HepG2 (cell line): ENCODE results near the gene ZDHHC11. TPM values are rescaled to one million over a fixed set of nuclear protein-coding genes. Genes with fewer than 3 reads are reported as not detected.
A peak's percentile ranks its signal among the peaks of the same experiment; 100 is the strongest.

Experiments
- BCL3 ChIP-seq: sonication (generic); formaldehyde crosslinking; IDR thresholded peaks from 2 replicates; pipeline ENCODE4 v1.5.1; 2020; ENCODE audit warnings: mild to moderate bottlenecking, missing genetic modification reagents, moderate library complexity
- DRAP1 ChIP-seq: IDR thresholded peaks from 2 replicates; pipeline ENCODE4 v1.6.1; 2016; ENCODE audit warnings: missing genetic modification reagents, missing compliant biosample characterization
- ETV5 ChIP-seq: IDR thresholded peaks from 2 replicates; pipeline ENCODE4 v1.6.1; 2018; ENCODE audit warnings: missing biosample characterization, missing genetic modification reagents, inconsistent platforms, borderline replicate concordance
- FUBP1 ChIP-seq: sonication (generic); formaldehyde crosslinking; IDR thresholded peaks from 2 replicates; pipeline ENCODE4 v1.5.1; 2020; ENCODE audit warnings: missing genetic modification reagents, mild to moderate bottlenecking, borderline replicate concordance
- GABPA ChIP-seq, 2 experiments: IDR thresholded peaks; 2 replicates each; pipeline ENCODE4 v1.6.1; 2011 to 2016; ENCODE audit warnings: low read depth in 2 of 2, low read length in 1 of 2, missing biosample characterization in 1 of 2, missing genetic modification characterization in 1 of 2
- GLI4 ChIP-seq: sonication (generic); formaldehyde crosslinking; IDR thresholded peaks from 2 replicates; pipeline ENCODE4 v1.5.1; 2020; ENCODE audit warnings: missing genetic modification reagents, mild to moderate bottlenecking, moderate library complexity, borderline replicate concordance
- GPN1 ChIP-seq: sonication (generic); formaldehyde crosslinking; IDR thresholded peaks from 2 replicates; pipeline ENCODE4 v1.5.1; 2020; ENCODE audit warnings: missing genetic modification reagents, borderline replicate concordance
- HIVEP1 ChIP-seq: sonication (generic); formaldehyde crosslinking; IDR thresholded peaks from 2 replicates; pipeline ENCODE4 v1.4.0; 2020; ENCODE audit warnings: mild to moderate bottlenecking, missing genetic modification reagents
- MXI1 ChIP-seq: IDR thresholded peaks from 3 replicates; pipeline ENCODE4 v1.6.1; 2012; ENCODE audit warnings: low read depth, low read length, inconsistent platforms, borderline replicate concordance
- NFYC ChIP-seq: IDR thresholded peaks from 2 replicates; pipeline ENCODE4 v1.6.1; 2016; ENCODE audit warnings: missing genetic modification reagents, missing compliant biosample characterization
- NR2C2 ChIP-seq: sonication (generic); formaldehyde crosslinking; IDR thresholded peaks from 2 replicates; pipeline ENCODE4 v1.4.0; 2020; ENCODE audit warnings: missing genetic modification reagents, mild to moderate bottlenecking, moderate library complexity, borderline replicate concordance
- NR2F1 ChIP-seq, 2 experiments: fragments of 450-650 bp in 1 of 2; formaldehyde crosslinking in 1 of 2; IDR thresholded peaks; 2 replicates each; pipeline versions ENCODE4 v1.5.0 to v1.6.1; 2016 to 2020; ENCODE audit warnings: mild to moderate bottlenecking in 1 of 2, missing compliant biosample characterization in 1 of 2, missing genetic modification reagents in 1 of 2, moderate library complexity in 1 of 2
- RARG ChIP-seq: sonication (generic); formaldehyde crosslinking; IDR thresholded peaks from 2 replicates; pipeline ENCODE4 v1.4.0; 2020; ENCODE audit warnings: low read depth, mild to moderate bottlenecking, missing genetic modification reagents
- SAP130 ChIP-seq: IDR thresholded peaks from 2 replicates; pipeline ENCODE4 v1.6.1; 2016; ENCODE audit warnings: low read depth
- SP1 ChIP-seq, 2 experiments: fragments of 450-650 bp in 1 of 2; sonication (generic) in 1 of 2; formaldehyde crosslinking in 1 of 2; IDR thresholded peaks; 2 replicates each; pipeline versions ENCODE4 v1.4.0 to v1.6.1; 2016 to 2020; ENCODE audit warnings: missing genetic modification reagents in 1 of 2
- SP2 ChIP-seq: sonication (generic); formaldehyde crosslinking; IDR thresholded peaks from 2 replicates; pipeline ENCODE4 v1.5.1; 2020; ENCODE audit warnings: mild to moderate bottlenecking, missing genetic modification reagents
- ZBTB39 ChIP-seq: sonication (generic); formaldehyde crosslinking; IDR thresholded peaks from 2 replicates; pipeline ENCODE4 v1.5.0; 2020; ENCODE audit warnings: missing genetic modification reagents
- ZMYM2 ChIP-seq: sonication (generic); formaldehyde crosslinking; IDR thresholded peaks from 2 replicates; pipeline ENCODE4 v1.8.0; 2022; ENCODE audit warnings: mild to moderate bottlenecking, missing genetic modification reagents
- ZNF136 ChIP-seq: sonication (generic); formaldehyde crosslinking; IDR thresholded peaks from 2 replicates; pipeline ENCODE4 v1.8.1; 2022; ENCODE audit warnings: low read depth, mild to moderate bottlenecking, moderate library complexity, missing genetic modification reagents
- ZNF432 ChIP-seq: sonication (generic); formaldehyde crosslinking; IDR thresholded peaks from 2 replicates; pipeline ENCODE4 v1.5.0; 2020; ENCODE audit warnings: missing genetic modification reagents, mild to moderate bottlenecking, borderline replicate concordance
- ZNF597 ChIP-seq: sonication (generic); formaldehyde crosslinking; IDR thresholded peaks from 2 replicates; pipeline ENCODE4 v1.5.0; 2020; ENCODE audit warnings: missing genetic modification reagents
- ZNF883 ChIP-seq: sonication (generic); formaldehyde crosslinking; IDR thresholded peaks from 2 replicates; pipeline ENCODE4 v1.5.1; 2020; ENCODE audit warnings: mild to moderate bottlenecking, missing genetic modification reagents; ENCODE audit errors: not compliant biosample characterization
- polyA plus RNA-seq, 8 experiments: library from polyadenylated mRNA; depleted of rRNA in 3 of 8; stranded (reverse) in 7 of 8; unstranded in 1 of 8; fragments of >200 nt; fragmentation: Illumina TruSeq in 4 of 8; extraction: Trizol in 4 of 8; gene quantifications; 2 replicates each; pipeline versions ENCODE4 v1.2.1 to v1.2.3, GENCODE V29; 2011 to 2016; ENCODE audit warnings: low read depth in 4 of 8, missing spikeins in 1 of 8, mixed read lengths in 1 of 8; ENCODE audit not compliant: insufficient read depth in 1 of 8
- total RNA-seq, 5 experiments: library from RNA; depleted of rRNA; stranded (reverse); fragments of >200 nt; fragmentation: Illumina TruSeq; extraction: Trizol; gene quantifications; 2 replicates each; pipeline ENCODE4 v1.2.3, GENCODE V29; 2016; ENCODE audit warnings: low read depth in 1 of 5

The ZDHHC11 gene
- total and polyA plus RNA-seq, 2 of the 13 experiments (the other 11 are each of a cell fraction or from before 2014, with no cell fraction given): 2.1 to 4.0 TPM

GRCh38 chr5:891117-891836, 40.5 kb upstream of the ZDHHC11 start (continued):
- peak; percentile 46; the same call in 1 of the 2 replicates for TF ChIP-seq NR2C2 (CRISPR knock-in tag)
- 0 out of 2 replicates have a peak, but pooled peaks have one; percentile 26 for TF ChIP-seq GLI4 (CRISPR knock-in tag)
- peak; percentile 67; the same call in 1 of the 2 replicates for TF ChIP-seq ETV5 (CRISPR knock-in tag)
- TF ChIP-seq GABPA (IDR thresholded peaks at IDR 0.05; ENCODE audit: low read depth, low read length): no peak
- peak; percentile 86 for TF ChIP-seq GABPA (CRISPR knock-in tag; IDR thresholded peaks at IDR 0.05; ENCODE audit: low read depth)
- peak; percentile 57 for TF ChIP-seq NFYC
- TF ChIP-seq ZNF883: peak; percentile 41
- TF ChIP-seq SP1 (IDR thresholded peaks at IDR 0.05): no peak
- no peak for TF ChIP-seq SP1 (CRISPR knock-in tag; IDR thresholded peaks at IDR 0.05)
- peak; percentile 70 for TF ChIP-seq HIVEP1
- TF ChIP-seq ZBTB39: no peak
- TF ChIP-seq FUBP1: no peak
- TF ChIP-seq ZMYM2: no peak
- TF ChIP-seq GPN1: no peak
- no peak for TF ChIP-seq NR2F1 (CRISPR knock-in tag; IDR thresholded peaks at IDR 0.05)
- TF ChIP-seq MXI1: peak; percentile 65; the same call in 1 of the 3 replicates
- peak; percentile 65 for TF ChIP-seq SP2 (CRISPR knock-in tag)
- TF ChIP-seq SAP130: peak; percentile 73
- TF ChIP-seq ZNF432 (CRISPR knock-in tag): no peak
- no peak for TF ChIP-seq ZNF597 (CRISPR knock-in tag)
- TF ChIP-seq ZNF136 (CRISPR knock-in tag): no peak
- no peak for TF ChIP-seq RARG (CRISPR knock-in tag)
- peak; percentile 64 for TF ChIP-seq DRAP1
- TF ChIP-seq BCL3 (CRISPR knock-in tag): peak; percentile 71; the same call in 1 of the 2 replicates
